K562 (cell line): Measurements from ENCODE around the gene IKZF3.

Source experiments
- IRF2 ChIP-seq: sonication (generic); formaldehyde crosslinking; IDR thresholded peaks from 2 replicates; pipeline ENCODE4 v1.8.1; 2022; ENCODE audit warnings: mild to moderate bottlenecking, missing genetic modification reagents
- JUN ChIP-seq, 2 experiments: sonication (generic) in 1 of 2; formaldehyde crosslinking in 1 of 2; IDR thresholded peaks; 2 replicates each; pipeline versions ENCODE4 v1.6.1 to v1.8.0; 2012 to 2022; ENCODE audit warnings: borderline replicate concordance in 2 of 2, mild to moderate bottlenecking in 2 of 2, improper control_type of control experiment in 1 of 2, low read depth in 1 of 2, low read length in 1 of 2, missing genetic modification reagents in 1 of 2
- TF ChIP-seq, protein P1 (sequence below): fragments of 450-650 bp; conservative IDR thresholded peaks from 2 replicates; pipeline ENCODE4 v1.6.1; 2016; ENCODE audit warnings: missing genetic modification characterization, low read depth, mild to moderate bottlenecking, missing compliant biosample characterization, moderate library complexity
- TF ChIP-seq, protein P2 (sequence below): IDR thresholded peaks from 2 replicates; pipeline ENCODE4 v1.6.1; 2012; ENCODE audit warnings: low read depth, low read length, improper control_type of control experiment, borderline replicate concordance

DNA sequence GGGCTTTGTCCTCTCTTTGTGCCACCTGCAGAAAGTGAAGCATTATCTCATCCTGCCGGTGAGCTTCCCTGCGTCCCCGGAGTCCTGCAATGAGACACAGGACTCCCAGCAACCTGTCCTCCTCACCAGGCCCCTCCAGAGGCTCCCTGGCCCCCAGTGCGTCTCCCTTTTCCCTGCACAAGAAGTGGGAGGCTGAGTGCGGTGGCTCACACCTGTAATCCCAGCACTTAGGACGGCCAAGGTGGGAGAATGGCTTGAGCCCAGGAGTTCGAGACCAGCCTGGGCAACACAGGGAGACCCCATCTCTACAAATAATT is 118.0 kb downstream of the IKZF3 start:
- no peak for TF ChIP-seq IRF2 (CRISPR knock-in tag)
- TF ChIP-seq, protein P1, sequence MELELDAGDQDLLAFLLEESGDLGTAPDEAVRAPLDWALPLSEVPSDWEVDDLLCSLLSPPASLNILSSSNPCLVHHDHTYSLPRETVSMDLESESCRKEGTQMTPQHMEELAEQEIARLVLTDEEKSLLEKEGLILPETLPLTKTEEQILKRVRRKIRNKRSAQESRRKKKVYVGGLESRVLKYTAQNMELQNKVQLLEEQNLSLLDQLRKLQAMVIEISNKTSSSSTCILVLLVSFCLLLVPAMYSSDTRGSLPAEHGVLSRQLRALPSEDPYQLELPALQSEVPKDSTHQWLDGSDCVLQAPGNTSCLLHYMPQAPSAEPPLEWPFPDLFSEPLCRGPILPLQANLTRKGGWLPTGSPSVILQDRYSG (tag), result no peak
- TF ChIP-seq, protein P2, sequence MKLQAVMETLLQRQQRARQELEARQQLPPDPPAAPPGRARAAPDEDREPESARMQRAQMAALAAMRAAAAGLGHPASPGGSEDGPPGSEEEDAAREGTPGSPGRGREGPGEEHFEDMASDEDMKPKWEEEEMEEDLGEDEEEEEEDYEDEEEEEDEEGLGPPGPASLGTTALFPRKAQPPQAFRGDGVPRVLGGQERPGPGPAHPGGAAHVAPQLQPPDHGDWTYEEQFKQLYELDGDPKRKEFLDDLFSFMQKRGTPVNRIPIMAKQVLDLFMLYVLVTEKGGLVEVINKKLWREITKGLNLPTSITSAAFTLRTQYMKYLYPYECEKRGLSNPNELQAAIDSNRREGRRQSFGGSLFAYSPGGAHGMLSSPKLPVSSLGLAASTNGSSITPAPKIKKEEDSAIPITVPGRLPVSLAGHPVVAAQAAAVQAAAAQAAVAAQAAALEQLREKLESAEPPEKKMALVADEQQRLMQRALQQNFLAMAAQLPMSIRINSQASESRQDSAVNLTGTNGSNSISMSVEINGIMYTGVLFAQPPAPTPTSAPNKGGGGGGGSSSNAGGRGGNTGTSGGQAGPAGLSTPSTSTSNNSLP, result no peak
- TF ChIP-seq JUN (IDR thresholded peaks at IDR 0.05; ENCODE audit: borderline replicate concordance, low read depth, low read length), result no peak
- no peak for TF ChIP-seq JUN (CRISPR knock-in tag; IDR thresholded peaks at IDR 0.05; ENCODE audit: borderline replicate concordance)
